ENCODE results near the gene ART4.

ART4 gene

GRCh38 chr12:14873440-14874185 lies 30.3 kb upstream of the ART4 start:
- no peak overlapping the region for H3K27ac ChIP-seq
- TF ChIP-seq, protein P1, sequence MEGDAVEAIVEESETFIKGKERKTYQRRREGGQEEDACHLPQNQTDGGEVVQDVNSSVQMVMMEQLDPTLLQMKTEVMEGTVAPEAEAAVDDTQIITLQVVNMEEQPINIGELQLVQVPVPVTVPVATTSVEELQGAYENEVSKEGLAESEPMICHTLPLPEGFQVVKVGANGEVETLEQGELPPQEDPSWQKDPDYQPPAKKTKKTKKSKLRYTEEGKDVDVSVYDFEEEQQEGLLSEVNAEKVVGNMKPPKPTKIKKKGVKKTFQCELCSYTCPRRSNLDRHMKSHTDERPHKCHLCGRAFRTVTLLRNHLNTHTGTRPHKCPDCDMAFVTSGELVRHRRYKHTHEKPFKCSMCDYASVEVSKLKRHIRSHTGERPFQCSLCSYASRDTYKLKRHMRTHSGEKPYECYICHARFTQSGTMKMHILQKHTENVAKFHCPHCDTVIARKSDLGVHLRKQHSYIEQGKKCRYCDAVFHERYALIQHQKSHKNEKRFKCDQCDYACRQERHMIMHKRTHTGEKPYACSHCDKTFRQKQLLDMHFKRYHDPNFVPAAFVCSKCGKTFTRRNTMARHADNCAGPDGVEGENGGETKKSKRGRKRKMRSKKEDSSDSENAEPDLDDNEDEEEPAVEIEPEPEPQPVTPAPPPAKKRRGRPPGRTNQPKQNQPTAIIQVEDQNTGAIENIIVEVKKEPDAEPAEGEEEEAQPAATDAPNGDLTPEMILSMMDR (conservative IDR thresholded peaks at IDR 0.05; ENCODE audit: low read depth, low read length), result no peak
- no peaks in the 10 kb centered on the region for H3K36me3 ChIP-seq (ENCODE audit: insufficient read depth)
- no peak overlapping the region for H3K4me2 ChIP-seq
- no peak overlapping the region for H2AFZ ChIP-seq (ENCODE audit: low read depth)
- no peak overlapping the region for H3K4me3 ChIP-seq (IDR thresholded peaks at IDR 0.05; ENCODE audit: insufficient read depth, low read depth, low read length)
- no peaks in the 10 kb centered on the region for H3K27me3 ChIP-seq (ENCODE audit: insufficient read depth, low read depth)
- H4K20me1 ChIP-seq (ENCODE audit: insufficient read depth), result no peaks in the 10 kb centered on the region
- no peak overlapping the region for H3K9ac ChIP-seq
- no peaks in the 10 kb centered on the region for H3K79me2 ChIP-seq (ENCODE audit: insufficient read depth, low read depth)
- no peaks in the 10 kb centered on the region for H3K4me1 ChIP-seq (ENCODE audit: low read depth, poor library complexity, severe bottlenecking)

- no peaks in the 10 kb centered on the region for H4K20me1 ChIP-seq (ENCODE audit: insufficient read depth)
- TF ChIP-seq, protein P1 (conservative IDR thresholded peaks at IDR 0.05; ENCODE audit: low read depth, low read length), result no peak
- H3K4me1 ChIP-seq (ENCODE audit: low read depth, poor library complexity, severe bottlenecking), result no peaks in the 10 kb centered on the region
- H3K27ac ChIP-seq, result no peak overlapping the region
- no peaks in the 10 kb centered on the region for H3K36me3 ChIP-seq (ENCODE audit: insufficient read depth)
- no peak overlapping the region for H3K9ac ChIP-seq
- H3K27me3 ChIP-seq (ENCODE audit: insufficient read depth, low read depth), result no peaks in the 10 kb centered on the region
- no peaks in the 10 kb centered on the region for H3K79me2 ChIP-seq (ENCODE audit: insufficient read depth, low read depth)
- no peak overlapping the region for H3K4me3 ChIP-seq (IDR thresholded peaks at IDR 0.05; ENCODE audit: insufficient read depth, low read depth, low read length)
- H3K4me2 ChIP-seq, result no peak overlapping the region
- no peak overlapping the region for H2AFZ ChIP-seq (ENCODE audit: low read depth)
These were observed 28.6 kb upstream of the ART4 start for GRCh38 chr12:14871886-14872285.

DNA sequence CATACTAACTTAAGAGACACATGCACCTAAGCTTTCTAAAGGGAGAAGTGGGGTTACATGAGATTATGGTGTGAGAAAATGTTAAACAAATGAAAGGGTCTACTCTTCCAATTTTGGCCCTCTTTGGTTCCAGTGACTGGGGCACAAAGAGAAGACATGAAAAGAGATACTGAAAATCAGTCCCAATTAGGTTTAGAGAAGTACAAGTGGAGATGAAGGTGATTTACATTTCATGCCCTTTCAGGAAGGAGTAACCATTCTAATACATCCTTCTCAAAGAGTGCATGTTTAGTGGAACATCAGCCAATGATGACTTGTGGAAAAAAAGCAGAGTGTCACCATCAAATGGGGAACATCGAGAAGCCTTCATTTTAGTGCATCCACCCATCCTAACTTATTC lies 27.9 kb upstream of the ART4 start:
- Histone ChIP-seq H3K79me2 (ENCODE audit: insufficient read depth, low read depth) (no peaks in the 10 kb centered on the region), H3K27me3 (ENCODE audit: insufficient read depth, low read depth) (no peaks in the 10 kb centered on the region), H3K4me1 (ENCODE audit: low read depth, poor library complexity, severe bottlenecking) (no peaks in the 10 kb centered on the region), H2AFZ (ENCODE audit: low read depth) (no peak overlapping the region), H3K36me3 (ENCODE audit: insufficient read depth) (no peaks in the 10 kb centered on the region), H3K27ac (no peak overlapping the region), H3K9ac (no peak overlapping the region), H3K4me2 (no peak overlapping the region), H3K4me3 (IDR thresholded peaks at IDR 0.05; ENCODE audit: insufficient read depth, low read depth, low read length) (no peak overlapping the region), H4K20me1 (ENCODE audit: insufficient read depth) (no peaks in the 10 kb centered on the region)
- TF ChIP-seq, protein P1 (conservative IDR thresholded peaks at IDR 0.05; ENCODE audit: low read depth, low read length), result no peak

- H2AFZ ChIP-seq (ENCODE audit: low read depth), result no peak overlapping the region
- no peak overlapping the region for H3K9ac ChIP-seq
- H3K27ac ChIP-seq, result no peak overlapping the region
- H3K4me1 ChIP-seq (ENCODE audit: low read depth, poor library complexity, severe bottlenecking), result no peaks in the 10 kb centered on the region
- no peaks in the 10 kb centered on the region for H3K36me3 ChIP-seq (ENCODE audit: insufficient read depth)
- no peak overlapping the region for H3K4me2 ChIP-seq
- TF ChIP-seq, protein P1 (conservative IDR thresholded peaks at IDR 0.05; ENCODE audit: low read depth, low read length), result no peak
- H3K79me2 ChIP-seq (ENCODE audit: insufficient read depth, low read depth), result no peaks in the 10 kb centered on the region
- H3K27me3 ChIP-seq (ENCODE audit: insufficient read depth, low read depth), result no peaks in the 10 kb centered on the region
- no peaks in the 10 kb centered on the region for H4K20me1 ChIP-seq (ENCODE audit: insufficient read depth)
- no peak overlapping the region for H3K4me3 ChIP-seq (IDR thresholded peaks at IDR 0.05; ENCODE audit: insufficient read depth, low read depth, low read length)
These were observed 25.7 kb upstream of the ART4 start for GRCh38 chr12:14868916-14869506.
